ENCODE results near the gene MGRN1.

GRCh38 chr16:4709481-4709880 lies 84.9 kb downstream of the MGRN1 start:
- no peak for TF ChIP-seq POLR2AphosphoS5 (IDR thresholded peaks at IDR 0.05; ENCODE audit: borderline replicate concordance, low read depth, low read length)
- no peak for TF ChIP-seq EZH2 (IDR thresholded peaks at IDR 0.05)
- TF ChIP-seq FOXP2 (optimal IDR thresholded peaks at IDR 0.05; ENCODE audit: control extremely low read depth, extremely low read length, insufficient read depth), result no peak
